H1 (cell line): ENCODE data around the gene LCN10.

Experiments
- ATF2 ChIP-seq: IDR thresholded peaks from 2 replicates; pipeline ENCODE4 v1.6.1; 2012; ENCODE audit warnings: low read length, inconsistent platforms
- CTCF ChIP-seq, 3 experiments: IDR thresholded peaks; 1 replicate in 2 of 3; 2 replicates in 1 of 3; pipeline versions ENCODE4 v1.5.1 to v1.6.1; 2011; ENCODE audit warnings: low read length in 3 of 3, mild to moderate bottlenecking in 3 of 3, inconsistent platforms in 2 of 3, low read depth in 1 of 3, moderate library complexity in 1 of 3; ENCODE audit not compliant: insufficient read depth in 1 of 3; ENCODE audit errors: control extremely low read depth in 1 of 3
- GABPA ChIP-seq: IDR thresholded peaks from 2 replicates; pipeline ENCODE4 v1.6.1; 2011; ENCODE audit warnings: mild to moderate bottlenecking, low read length, moderate library complexity, borderline replicate concordance; ENCODE audit not compliant: insufficient read depth
- JUND ChIP-seq: IDR thresholded peaks from 2 replicates; pipeline ENCODE4 v1.6.1; 2011; ENCODE audit warnings: mild to moderate bottlenecking, improper control_type of control experiment, low read length
- POLR2A ChIP-seq, 2 experiments: IDR thresholded peaks; 1 replicate in 1 of 2; 2 replicates in 1 of 2; pipeline ENCODE4 v1.6.1; 2011; ENCODE audit warnings: low read depth in 2 of 2, low read length in 2 of 2, mild to moderate bottlenecking in 2 of 2; ENCODE audit errors: control extremely low read depth in 1 of 2
- POLR2AphosphoS5 ChIP-seq: IDR thresholded peaks from 2 replicates; pipeline ENCODE4 v1.6.1; 2011; ENCODE audit warnings: low read depth, low read length
- RNF2 ChIP-seq: fragments of 200-900, 300-1000 bp; sonication (generic); IDR thresholded peaks from 2 replicates; pipeline ENCODE4 v1.7.1; 2016; ENCODE audit warnings: borderline replicate concordance, low read depth, mild to moderate bottlenecking, antibody characterized with exemption, low read length; ENCODE audit not compliant: poor library complexity, severe bottlenecking; ENCODE audit errors: missing control alignments
- SIX5 ChIP-seq: IDR thresholded peaks from 2 replicates; pipeline ENCODE4 v1.6.1; 2011; ENCODE audit warnings: mild to moderate bottlenecking, low read depth, low read length

GRCh38 chr9:136693135-136693489, 49.6 kb downstream of the LCN10 start:
- TF ChIP-seq POLR2AphosphoS5 (no peak), POLR2A (IDR thresholded peaks at IDR 0.05; ENCODE audit: control extremely low read depth in 1 of 2, low read depth in 2 of 2, low read length in 2 of 2) (no peak), GABPA (no peak), SIX5 (no peak), CTCF (IDR thresholded peaks at IDR 0.05; ENCODE audit: control extremely low read depth in 1 of 3, insufficient read depth in 1 of 3, low read depth in 1 of 3, low read length in 3 of 3) (no peak), RNF2 (no peak), JUND (no peak), ATF2 (no peak)
